CD4-positive, alpha-beta T cell (primary cell): Measurements from ENCODE around the gene DNAH6. TPM values are rescaled to one million over a fixed set of nuclear protein-coding genes. Genes with fewer than 3 reads are reported as not detected.

Source experiments
- ATAC-seq: fragments of 200-7000 bp; cut with Tn5 transposase; one replicate; pipeline ENCODE4 v1.10.0; 2022; ENCODE audit warnings: mild to moderate bottlenecking; ENCODE audit not compliant: poor library complexity
- CTCF ChIA-PET: fragments of 350-600 bp; sonication (Branson Sonifier 250); formaldehyde crosslinking; loops from one replicate; lab custom pipeline; 2021; ENCODE audit warnings: antibody characterized with exemption, inconsistent platforms; lab: Charles Lee
- POLR2A ChIA-PET: fragments of 350-600 bp; sonication (Branson Sonifier 250); formaldehyde crosslinking; loops from one replicate; lab custom pipeline; 2021; ENCODE audit warnings: antibody characterized with exemption, inconsistent platforms; lab: Charles Lee
- DNase-seq, 14 experiments: peaks; one replicate each; pipeline ENCODE4 v3.0.0-alpha.2; 2013 to 2020; ENCODE audit warnings: mixed read lengths in 2 of 14
- H3K27ac ChIP-seq, 2 donors: one replicate each; pipeline versions ENCODE4 v1.5.1 to v1.7.0; 2013; ENCODE audit warnings: low read length in 2 of 2, low read depth in 1 of 2, mild to moderate bottlenecking in 1 of 2
- H3K27me3 ChIP-seq, 2 experiments: 1 replicate in 1 of 2; 2 replicates in 1 of 2; pipeline versions ENCODE4 v1.6.1 to v1.7.0; 2013; ENCODE audit warnings: low read length in 2 of 2, control low read depth in 1 of 2, mild to moderate bottlenecking in 1 of 2, moderate library complexity in 1 of 2; ENCODE audit not compliant: insufficient read depth in 2 of 2, control insufficient read depth in 1 of 2
- H3K36me3 ChIP-seq: one replicate; pipeline ENCODE4 v1.6.1; 2013; ENCODE audit warnings: low read length, control low read depth; ENCODE audit not compliant: insufficient read depth
- H3K4me1 ChIP-seq: one replicate; pipeline ENCODE4 v1.6.1; 2013; ENCODE audit warnings: low read length, control low read depth; ENCODE audit not compliant: insufficient read depth
- H3K4me3 ChIP-seq: one replicate; pipeline ENCODE4 v1.5.1; 2013; ENCODE audit warnings: mild to moderate bottlenecking, low read length, moderate library complexity
- H3K9me3 ChIP-seq, 2 experiments: 1 replicate in 1 of 2; 2 replicates in 1 of 2; pipeline versions ENCODE4 v1.6.1 to v1.7.0; 2013; ENCODE audit warnings: low read length in 2 of 2, mild to moderate bottlenecking in 2 of 2, control low read depth in 1 of 2, moderate library complexity in 1 of 2; ENCODE audit not compliant: control insufficient read depth in 1 of 2, insufficient read depth in 1 of 2
- H3K27ac Mint-ChIP-seq: one replicate; pipeline ENCODE4 v1.8.0; 2020; ENCODE audit warnings: mixed read lengths
- H3K27me3 Mint-ChIP-seq: one replicate; pipeline ENCODE4 v1.8.0; 2021; ENCODE audit warnings: mixed read lengths
- H3K36me3 Mint-ChIP-seq: one replicate; pipeline ENCODE4 v1.8.0; 2021; ENCODE audit warnings: low read depth, mixed read lengths
- H3K4me1 Mint-ChIP-seq: one replicate; pipeline ENCODE4 v1.8.0; 2021; ENCODE audit warnings: low read depth, mixed read lengths
- H3K4me3 Mint-ChIP-seq: one replicate; pipeline ENCODE4 v1.8.0; 2020; ENCODE audit warnings: mild to moderate bottlenecking, mixed read lengths
- H3K9me3 Mint-ChIP-seq: one replicate; pipeline ENCODE4 v1.8.0; 2020; ENCODE audit warnings: mixed read lengths
- CTCF ChIP-seq: fragments of 200-600 bp; IDR thresholded peaks from one replicate; pipeline ENCODE4 v1.8.0; 2022; ENCODE audit warnings: antibody characterized with exemption, mild to moderate bottlenecking
- intact Hi-C, 2 experiments: fragments of 100-400 bp; cut with DNase I in 1 of 2; cut with micrococcal nuclease in 1 of 2; formaldehyde crosslinking; loops; one replicate each; pipeline versions ENCODE4 v1.15.1 to v1.9.0; 2023 to 2025; cut with DNase I, micrococcal nuclease
- total RNA-seq, 174 experiments: library from RNA in 2 of 174; stranded (reverse) in 2 of 174; gene quantifications; one replicate each; pipeline ENCODE4 v1.2.3 and lab custom pipeline; 2021 to 2026

Gene DNAH6
- total RNA-seq, 2 experiments from 2014 or later, result 0.59 to 1.2 TPM

GRCh38 chr2:84832772-84833461 is 316.6 kb downstream of the DNAH6 start:
- H3K36me3 Mint-ChIP-seq, result peaks cover 52% of the 10 kb centered on the region

GRCh38 chr2:84833481-84834150 is 317.3 kb downstream of the DNAH6 start:
- Mint-ChIP-seq H3K27me3 (no peaks in the 10 kb centered on the region), H3K9me3 (peaks cover 6% of the 10 kb centered on the region), H3K4me3 (peak overlapping the region; percentile 80), H3K27ac (no peak overlapping the region), H3K4me1 (peaks cover 52% of the 10 kb centered on the region), H3K36me3 (peaks cover 59% of the 10 kb centered on the region)
- H3K4me1 ChIP-seq, result peaks cover 66% of the 10 kb centered on the region
- H3K27ac ChIP-seq, result peak overlapping the region; percentile 68 to 71
- ChIA-PET CTCF (interaction anchor here (2.0 kb wide), 1 partner anchor 92 kb away, joined by 10 read pairs; no protein-coding TSS in a partner anchor), POLR2A (interaction anchor here (0.9 to 2.2 kb wide), 15 partner anchors 9 to 318 kb away, joined by 3 to 26 read pairs (median 4); partner anchors contain the start of genes DNAH6 and TRABD2A)
- DNase-seq (peak in 1 of 14 experiments; percentile 40), ATAC-seq (peak; percentile 37)
- H3K36me3 ChIP-seq, result peaks cover 35% of the 10 kb centered on the region
- TF ChIP-seq CTCF, result no peak
- H3K4me3 ChIP-seq, result peak overlapping the region; percentile 44
- no peaks in the 10 kb centered on the region for H3K27me3 ChIP-seq
- intact Hi-C loops, result loop anchor here in 1 of 2 experiments (2.0 to 5.0 kb wide), 2 partner anchors 13 to 34 kb away; no protein-coding TSS in a partner anchor
- peaks cover 5 to 9% of the 10 kb centered on the region in 2 experiments for H3K9me3 ChIP-seq

More at GRCh38 chr2:84832772-84833461, 316.6 kb downstream of the DNAH6 start:
- ChIA-PET CTCF (interaction anchor here (2.0 kb wide), 1 partner anchor 93 kb away, joined by 10 read pairs; no protein-coding TSS in a partner anchor), POLR2A (interaction anchor here (0.7 to 2.2 kb wide), 16 partner anchors 8 to 317 kb away, joined by 3 to 26 read pairs (median 4); partner anchors contain the start of genes DNAH6 and TRABD2A)
- Mint-ChIP-seq H3K27me3 (no peaks in the 10 kb centered on the region), H3K9me3 (peaks cover 6% of the 10 kb centered on the region), H3K4me1 (peaks cover 45% of the 10 kb centered on the region), H3K27ac (no peak overlapping the region), H3K4me3 (peak overlapping the region; percentile 80)
- DNase-seq (peak in 4 of 14 experiments; percentile 56 to 65 (median 64)), ATAC-seq (peak; percentile 61)
- peak overlapping the region; percentile 44 for H3K4me3 ChIP-seq
- TF ChIP-seq CTCF, result no peak
- peak overlapping the region; percentile 68 to 71 for H3K27ac ChIP-seq
- H3K4me1 ChIP-seq, result peaks cover 68% of the 10 kb centered on the region
- peaks cover 28% of the 10 kb centered on the region for H3K36me3 ChIP-seq
- intact Hi-C loops, result loop anchor here in 1 of 2 experiments (2.0 to 5.0 kb wide), 2 partner anchors 14 to 34 kb away; no protein-coding TSS in a partner anchor
- peaks cover 5 to 9% of the 10 kb centered on the region in 2 experiments for H3K9me3 ChIP-seq
- H3K27me3 ChIP-seq, result no peaks in the 10 kb centered on the region

- H3K36me3 ChIP-seq, result peaks cover 38% of the 10 kb centered on the region
- peaks cover 85% of the 10 kb centered on the region for H3K36me3 Mint-ChIP-seq
- TF ChIP-seq CTCF, result no peak
- POLR2A ChIA-PET, result interaction anchor here (0.8 kb wide), 1 partner anchor 22 kb away, joined by 3 read pairs; no protein-coding TSS in a partner anchor
- DNase-seq, result no peak
- no peak for ATAC-seq
- CTCF ChIA-PET, result interaction anchor here (1.0 kb wide), 1 partner anchor 90 kb away, joined by 5 read pairs; no protein-coding TSS in a partner anchor
- peaks cover 78% of the 10 kb centered on the region for H3K4me1 Mint-ChIP-seq
- H3K9me3 ChIP-seq, result peaks cover 5 to 9% of the 10 kb centered on the region in 2 experiments
- no peak overlapping the region for H3K4me3 ChIP-seq
- H3K4me3 Mint-ChIP-seq, result peak overlapping the region; percentile 44
- H3K27ac Mint-ChIP-seq, result peak overlapping the region; percentile 80
- H3K27ac ChIP-seq, result no peak overlapping the region
- peaks cover 64% of the 10 kb centered on the region for H3K4me1 ChIP-seq
- no peaks in the 10 kb centered on the region for H3K27me3 ChIP-seq
- no peaks in the 10 kb centered on the region for H3K27me3 Mint-ChIP-seq
- H3K9me3 Mint-ChIP-seq, result peaks cover 6% of the 10 kb centered on the region
- intact Hi-C loops, result no loop called here
Observed at GRCh38 chr2:84836215-84836614, 319.9 kb downstream of the DNAH6 start.
